ENCODE results near the gene ABHD6. TPM values are rescaled to one million over a fixed set of nuclear protein-coding genes. Genes with fewer than 3 reads are reported as not detected.

ABHD6 gene
- total RNA-seq, 1 experiment from 2014 or later = 2.2 TPM

DNA sequence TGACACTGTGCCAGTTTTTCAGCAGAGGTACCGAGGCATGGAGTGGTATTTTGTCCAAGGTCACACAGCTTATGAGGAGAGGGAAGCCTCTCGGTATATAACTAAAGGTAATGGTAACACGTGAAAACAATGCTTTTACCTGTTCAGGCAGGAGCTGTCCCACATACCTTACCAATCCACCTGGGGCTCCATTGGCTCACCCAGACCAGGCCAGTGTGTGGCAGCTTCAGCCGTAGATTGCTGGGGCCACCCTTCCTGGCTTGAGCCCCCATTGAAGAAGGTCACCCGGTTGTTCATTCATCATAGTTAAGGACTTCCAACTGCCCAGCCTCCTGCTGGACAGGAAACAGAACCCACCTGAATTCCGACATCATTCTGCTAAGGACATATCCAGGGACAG lies 59.3 kb downstream of the ABHD6 start:
- no peak overlapping the region for H3K4ac ChIP-seq (ENCODE audit: low read depth, low read length)
- Mint-ChIP-seq H3K27ac (no peak overlapping the region), H3K36me3 (ENCODE audit: insufficient read depth in 1 of 3, low read depth in 3 of 3) (peaks cover 0 to 4% (median 0%) of the 10 kb centered on the region in 3 experiments; a peak in 3 of 7 replicates), H3K4me1 (peaks cover 10 to 11% of the 10 kb centered on the region in 2 experiments), H3K27me3 (ENCODE audit: low read depth) (peaks cover 7% of the 10 kb centered on the region), H3K4me3 (no peak overlapping the region), H3K9me3 (peaks cover 0 to 6% of the 10 kb centered on the region in 2 experiments; a peak in 1 of 5 replicates)
- TF ChIP-seq, protein P1, sequence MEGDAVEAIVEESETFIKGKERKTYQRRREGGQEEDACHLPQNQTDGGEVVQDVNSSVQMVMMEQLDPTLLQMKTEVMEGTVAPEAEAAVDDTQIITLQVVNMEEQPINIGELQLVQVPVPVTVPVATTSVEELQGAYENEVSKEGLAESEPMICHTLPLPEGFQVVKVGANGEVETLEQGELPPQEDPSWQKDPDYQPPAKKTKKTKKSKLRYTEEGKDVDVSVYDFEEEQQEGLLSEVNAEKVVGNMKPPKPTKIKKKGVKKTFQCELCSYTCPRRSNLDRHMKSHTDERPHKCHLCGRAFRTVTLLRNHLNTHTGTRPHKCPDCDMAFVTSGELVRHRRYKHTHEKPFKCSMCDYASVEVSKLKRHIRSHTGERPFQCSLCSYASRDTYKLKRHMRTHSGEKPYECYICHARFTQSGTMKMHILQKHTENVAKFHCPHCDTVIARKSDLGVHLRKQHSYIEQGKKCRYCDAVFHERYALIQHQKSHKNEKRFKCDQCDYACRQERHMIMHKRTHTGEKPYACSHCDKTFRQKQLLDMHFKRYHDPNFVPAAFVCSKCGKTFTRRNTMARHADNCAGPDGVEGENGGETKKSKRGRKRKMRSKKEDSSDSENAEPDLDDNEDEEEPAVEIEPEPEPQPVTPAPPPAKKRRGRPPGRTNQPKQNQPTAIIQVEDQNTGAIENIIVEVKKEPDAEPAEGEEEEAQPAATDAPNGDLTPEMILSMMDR (conservative IDR thresholded peaks at IDR 0.05) = no peak
- no peak overlapping the region for H3T11ph ChIP-seq (ENCODE audit: low read length)
- H3K9ac ChIP-seq (ENCODE audit: extremely low read depth, insufficient read length, low read length) = no peak overlapping the region
- no peak overlapping the region for H4K8ac ChIP-seq (replicated peaks; ENCODE audit: insufficient read length, low read depth, low read length)
- no CpG with 5 or more reads among the region's 6 CpGs for WGBS (ENCODE audit: extremely low coverage, insufficient read length, low lambda C conversion rate)
- no peak overlapping the region for H2BK120ac ChIP-seq (ENCODE audit: low read depth, low read length, poor library complexity, severe bottlenecking)
- no peaks in the 10 kb centered on the region for H3K23me2 ChIP-seq (ENCODE audit: insufficient read length, low read depth, low read length, poor library complexity, severe bottlenecking)
- H2BK12ac ChIP-seq (ENCODE audit: insufficient read length, low read depth, low read length) = no peak overlapping the region
- H3K27me3 ChIP-seq (ENCODE audit: insufficient read depth, low read length) = no peaks in the 10 kb centered on the region
- H4K20me1 ChIP-seq (ENCODE audit: control insufficient read depth, insufficient read depth, insufficient read length) = no peaks in the 10 kb centered on the region
- no peak overlapping the region for H2BK20ac ChIP-seq (ENCODE audit: low read depth, low read length, poor library complexity, severe bottlenecking)
- H3K79me2 ChIP-seq (ENCODE audit: insufficient read depth, low read length) = no peaks in the 10 kb centered on the region
- H3K56ac ChIP-seq (ENCODE audit: insufficient read length, low read depth, low read length) = no peak overlapping the region
- H4K91ac ChIP-seq (ENCODE audit: insufficient read length, low read depth, low read length) = no peak overlapping the region
- no peak overlapping the region for H2AK5ac ChIP-seq (ENCODE audit: insufficient read length, low read length)
- H2BK15ac ChIP-seq (ENCODE audit: low read depth, low read length) = no peak overlapping the region
- no peak overlapping the region for H2AFZ ChIP-seq (ENCODE audit: low read length)
- no peak for DNase-seq
- H3K9me3 ChIP-seq (ENCODE audit: control insufficient read depth, low read depth, low read length) = no peaks in the 10 kb centered on the region
- H3K14ac ChIP-seq (ENCODE audit: insufficient read depth, low read length) = no peak overlapping the region
- no peak overlapping the region for H2BK5ac ChIP-seq (ENCODE audit: insufficient read length, low read length)
- no peak overlapping the region for H4K5ac ChIP-seq (ENCODE audit: insufficient read length, low read depth, low read length)
- H3K4me2 ChIP-seq (ENCODE audit: insufficient read depth, insufficient read length, low read length) = no peak overlapping the region
- no peaks in the 10 kb centered on the region for H3K79me1 ChIP-seq (ENCODE audit: insufficient read depth, low read depth, low read length, poor library complexity, severe bottlenecking)
- no peaks in the 10 kb centered on the region for H3K4me1 ChIP-seq (ENCODE audit: insufficient read depth, low read length)
- no peak overlapping the region for H3K23ac ChIP-seq (ENCODE audit: insufficient read length, low read depth, low read length)
- no peak overlapping the region for H3K18ac ChIP-seq (ENCODE audit: insufficient read length, low read depth, low read length)
- H3K27ac ChIP-seq (ENCODE audit: insufficient read length, low read depth, low read length) = no peak overlapping the region

All from H9 (cell line).